HFF-Myc (cell line): ENCODE measurements around the gene TINCR.

Experiments
- DNase-seq: peaks from one replicate; pipeline ENCODE4 v3.0.0-alpha.2; 2011; ENCODE audit warnings: low read depth; ENCODE audit errors: extremely low read depth
- H3K4me3 ChIP-seq: replicated peaks from 2 replicates; pipeline ENCODE4 v1.5.1; 2011; ENCODE audit warnings: low read depth, mild to moderate bottlenecking, control low read depth, low read length
- CTCF ChIP-seq: IDR thresholded peaks from 2 replicates; pipeline ENCODE4 v1.5.1; 2012; ENCODE audit warnings: mild to moderate bottlenecking, low read depth, low read length, control low read depth; ENCODE audit errors: missing control alignments

Gene TINCR

GRCh38 chr19:5567970-5568407 lies 236 bp upstream of the TINCR start:
- TF ChIP-seq CTCF: no peak
- no peak for DNase-seq
- no peak overlapping the region for H3K4me3 ChIP-seq

GRCh38 chr19:5564930-5565329 lies 2.8 kb downstream of the TINCR start:
- DNase-seq: no peak
- H3K4me3 ChIP-seq: no peak overlapping the region
- no peak for TF ChIP-seq CTCF

GRCh38 chr19:5563935-5564612 lies 3.7 kb downstream of the TINCR start:
- no peak for TF ChIP-seq CTCF
- H3K4me3 ChIP-seq: no peak overlapping the region
- DNase-seq: no peak

- H3K4me3 ChIP-seq: no peak overlapping the region
- peak; percentile 26 for TF ChIP-seq CTCF
- DNase-seq: no peak
These were observed 4.7 kb downstream of the TINCR start for GRCh38 chr19:5563008-5563431.

GRCh38 chr19:5562280-5562679 lies 5.5 kb downstream of the TINCR start:
- no peak overlapping the region for H3K4me3 ChIP-seq
- DNase-seq: no peak
- no peak for TF ChIP-seq CTCF

GRCh38 chr19:5561559-5561958 lies 6.2 kb downstream of the TINCR start:
- no peak overlapping the region for H3K4me3 ChIP-seq
- no peak for DNase-seq
- TF ChIP-seq CTCF: peak; percentile 67

- no peak for TF ChIP-seq CTCF
- no peak overlapping the region for H3K4me3 ChIP-seq
- DNase-seq: no peak
These were observed 7.6 kb downstream of the TINCR start for GRCh38 chr19:5560156-5560555.
